Kidney (tissue), 14 donors: ENCODE data around the gene ADM2. TPM values are rescaled to one million over a fixed set of nuclear protein-coding genes. Genes with fewer than 3 reads are reported as not detected.

Experiments used
- DNase-seq, 5 donors: peaks; one replicate each; pipeline ENCODE4 v3.0.0-alpha.2; 2013 to 2020
- FAIRE-seq: peaks from 2 replicates; lab custom pipeline; 2012; peaks lifted over from hg19 to GRCh38; lab: Jason Lieb, UNC
- H3K27ac ChIP-seq, 2 donors: one replicate each; pipeline ENCODE4 v1.7.0; 2013; ENCODE audit warnings: low read depth in 2 of 2, low read length in 2 of 2, inconsistent platforms in 1 of 2
- H3K27me3 ChIP-seq: one replicate; pipeline ENCODE4 v1.7.1; 2013; ENCODE audit warnings: low read length, inconsistent platforms; ENCODE audit not compliant: control insufficient read depth, insufficient read depth
- H3K36me3 ChIP-seq, 3 donors: one replicate each; pipeline versions ENCODE4 v1.7.0 to v1.7.1; 2013; ENCODE audit warnings: low read length in 3 of 3, control low read depth in 1 of 3, inconsistent platforms in 1 of 3; ENCODE audit not compliant: insufficient read depth in 3 of 3, control insufficient read depth in 2 of 3
- H3K4me1 ChIP-seq, 3 donors: one replicate each; pipeline versions ENCODE4 v1.7.0 to v1.7.1; 2013; ENCODE audit warnings: low read length in 3 of 3, inconsistent platforms in 1 of 3, low read depth in 1 of 3; ENCODE audit not compliant: control insufficient read depth in 2 of 3, insufficient read depth in 2 of 3
- H3K4me3 ChIP-seq, 3 donors: one replicate each; pipeline versions ENCODE4 v1.7.0 to v1.8.1; 2013; ENCODE audit warnings: low read length in 3 of 3, control low read depth in 1 of 3, inconsistent platforms in 1 of 3
- H3K9ac ChIP-seq, 3 donors: one replicate each; pipeline versions ENCODE4 v1.7.0 to v1.7.1; 2013; ENCODE audit warnings: low read length in 3 of 3, control low read depth in 1 of 3, inconsistent platforms in 1 of 3
- H3K9me3 ChIP-seq, 3 donors: one replicate each; pipeline versions ENCODE4 v1.7.0 to v1.7.1; 2013; ENCODE audit warnings: low read length in 3 of 3, control low read depth in 1 of 3, inconsistent platforms in 1 of 3; ENCODE audit not compliant: control insufficient read depth in 2 of 3, insufficient read depth in 1 of 3
- intact Hi-C: fragments of 100-400 bp; cut with DNase I; formaldehyde crosslinking; loops from one replicate; pipeline ENCODE4 v1.11.1; 2022
- polyA plus RNA-seq: library from polyadenylated mRNA; stranded (reverse); fragments of 350-450 nt; fragmentation: Illumina TruSeq; extraction: RNeasy Lipid Tissue Mini Kit (QIAGEN cat#74804); gene quantifications from one replicate; pipeline ENCODE4 v1.2.3, GENCODE V29; 2014; ENCODE audit warnings: low read depth, low replicate concordance; ENCODE audit not compliant: insufficient read depth
- total RNA-seq: library from RNA; stranded (reverse); fragmentation: NEBNext Ultra II Directional; extraction: Animal tissue kit (Norgen Biotek cat#: 25700); gene quantifications from one replicate; pipeline ENCODE4 v1.2.1, GENCODE V29; 2021
- TF ChIP-seq, protein P1 (sequence below): IDR thresholded peaks from 3 replicates; pipeline ENCODE4 v1.5.1; 2012; ENCODE audit warnings: mild to moderate bottlenecking, moderate library complexity, borderline replicate concordance; ENCODE audit not compliant: insufficient read depth; ENCODE audit errors: extremely low read depth
- donor health status: control.
- donor health status: control.
- donor health status: control.
- donor health status: control.
- donor health status: control.
- donor health status: DM: yes; HTN: yes; CAD: no.
- donor health status: Normal renal cell carcinoma (clear cell type).

The ADM2 gene
- total and polyA plus RNA-seq, 2 donors from 2014 or later, result 8.0 to 10.6 TPM

DNA sequence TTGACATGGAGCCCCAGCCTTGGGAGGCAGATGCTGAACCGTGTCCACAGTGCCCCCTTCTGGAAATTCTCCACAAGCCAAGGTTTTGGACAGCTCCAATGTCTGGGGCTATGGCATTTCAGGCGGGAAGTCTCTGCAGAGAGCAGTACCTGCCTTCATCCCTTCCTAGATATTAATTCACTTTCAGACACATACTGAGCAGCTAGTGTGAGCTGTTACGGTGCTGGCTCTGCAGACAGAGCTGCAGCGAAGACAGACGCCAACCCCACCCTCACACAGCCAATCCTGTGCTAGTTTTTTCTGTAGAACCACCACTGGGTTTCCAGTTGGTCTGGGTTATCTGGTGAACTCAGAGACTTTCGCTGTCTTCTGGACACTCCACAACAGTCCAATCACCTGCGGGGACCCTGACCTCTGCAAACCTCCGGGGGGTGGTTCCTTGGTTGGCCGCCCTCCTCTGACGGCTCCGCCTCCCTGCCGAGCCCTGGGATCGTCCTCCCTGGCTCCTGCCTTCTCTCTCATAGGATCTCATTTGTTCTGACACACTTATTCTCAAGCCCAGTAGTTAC lies 17.1 kb downstream of the ADM2 start:
- FAIRE-seq (no peak), DNase-seq (peak; percentile 75 to 88 (median 77))
- Histone ChIP-seq H3K4me3 (no peak overlapping the region), H3K9ac (no peak overlapping the region), H3K36me3 (no peaks in the 10 kb centered on the region), H3K27ac (no peak overlapping the region), H3K27me3 (no peaks in the 10 kb centered on the region), H3K4me1 (no peaks in the 10 kb centered on the region), H3K9me3 (no peaks in the 10 kb centered on the region)
- TF ChIP-seq, protein P1, sequence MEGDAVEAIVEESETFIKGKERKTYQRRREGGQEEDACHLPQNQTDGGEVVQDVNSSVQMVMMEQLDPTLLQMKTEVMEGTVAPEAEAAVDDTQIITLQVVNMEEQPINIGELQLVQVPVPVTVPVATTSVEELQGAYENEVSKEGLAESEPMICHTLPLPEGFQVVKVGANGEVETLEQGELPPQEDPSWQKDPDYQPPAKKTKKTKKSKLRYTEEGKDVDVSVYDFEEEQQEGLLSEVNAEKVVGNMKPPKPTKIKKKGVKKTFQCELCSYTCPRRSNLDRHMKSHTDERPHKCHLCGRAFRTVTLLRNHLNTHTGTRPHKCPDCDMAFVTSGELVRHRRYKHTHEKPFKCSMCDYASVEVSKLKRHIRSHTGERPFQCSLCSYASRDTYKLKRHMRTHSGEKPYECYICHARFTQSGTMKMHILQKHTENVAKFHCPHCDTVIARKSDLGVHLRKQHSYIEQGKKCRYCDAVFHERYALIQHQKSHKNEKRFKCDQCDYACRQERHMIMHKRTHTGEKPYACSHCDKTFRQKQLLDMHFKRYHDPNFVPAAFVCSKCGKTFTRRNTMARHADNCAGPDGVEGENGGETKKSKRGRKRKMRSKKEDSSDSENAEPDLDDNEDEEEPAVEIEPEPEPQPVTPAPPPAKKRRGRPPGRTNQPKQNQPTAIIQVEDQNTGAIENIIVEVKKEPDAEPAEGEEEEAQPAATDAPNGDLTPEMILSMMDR, result peak; percentile 75
- intact Hi-C loops, result no loop called here

DNA sequence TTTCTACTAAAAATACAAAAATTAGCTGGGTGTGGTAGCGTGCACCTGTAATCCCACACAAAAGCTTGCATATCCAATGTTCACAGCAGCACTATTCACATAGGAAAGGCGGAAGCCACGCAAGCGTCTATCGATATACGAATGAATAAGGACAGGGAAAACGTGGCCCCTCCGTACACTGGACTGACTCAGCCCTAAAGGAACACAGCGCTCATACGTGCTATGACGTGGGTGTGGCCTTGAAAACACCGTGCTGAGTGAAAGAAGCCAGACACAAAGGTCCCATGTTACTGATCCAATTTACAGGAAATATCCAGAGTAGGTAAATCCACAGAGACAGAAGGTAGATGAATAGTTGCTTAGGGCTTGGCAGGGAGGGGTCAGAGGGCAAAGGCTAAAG lies 19.1 kb downstream of the ADM2 start:
- intact Hi-C loops, result no loop called here
- no peak overlapping the region for H3K27ac ChIP-seq
- H3K4me1 ChIP-seq, result no peaks in the 10 kb centered on the region
- no peaks in the 10 kb centered on the region for H3K27me3 ChIP-seq
- no peak for DNase-seq
- H3K4me3 ChIP-seq, result no peak overlapping the region
- H3K9me3 ChIP-seq, result no peaks in the 10 kb centered on the region
- no peak for FAIRE-seq
- TF ChIP-seq, protein P1, result no peak
- H3K36me3 ChIP-seq, result peaks cover 0 to 3% (median 0%) of the 10 kb centered on the region in 3 donors
- no peak overlapping the region for H3K9ac ChIP-seq

DNA sequence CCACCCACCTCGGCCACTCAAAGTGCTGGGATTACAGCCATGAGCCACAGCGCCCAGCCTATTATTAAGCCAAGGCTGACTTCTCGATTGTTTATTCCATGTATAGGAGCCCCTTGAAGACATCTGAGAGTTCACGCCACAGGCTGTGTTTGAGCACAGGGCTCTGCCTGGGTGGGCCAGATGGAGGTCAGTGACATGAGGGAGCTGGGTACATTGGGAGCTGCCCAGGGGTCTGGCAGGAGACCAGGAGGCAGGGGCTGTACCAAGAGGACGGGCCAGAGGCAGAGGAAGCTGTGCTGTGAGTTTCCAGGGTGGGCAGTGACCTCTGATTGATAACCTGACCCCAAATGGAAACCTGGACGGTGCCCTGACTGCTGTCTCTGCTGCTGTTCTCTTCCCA lies 20.8 kb downstream of the ADM2 start:
- peaks cover 0 to 6% (median 0%) of the 10 kb centered on the region in 3 donors for H3K36me3 ChIP-seq
- DNase-seq (no peak), FAIRE-seq (no peak)
- H3K27me3 ChIP-seq, result no peaks in the 10 kb centered on the region
- H3K4me3 ChIP-seq, result no peak overlapping the region
- no peak overlapping the region for H3K27ac ChIP-seq
- intact Hi-C loops, result no loop called here
- H3K4me1 ChIP-seq, result peaks cover 0 to 6% (median 5%) of the 10 kb centered on the region in 3 donors
- no peak overlapping the region for H3K9ac ChIP-seq
- TF ChIP-seq, protein P1, result no peak
- H3K9me3 ChIP-seq, result no peaks in the 10 kb centered on the region
